GM12875 (cell line): ENCODE results near the gene IVNS1ABP.
"Not testable (repeated sequence)": the region's sequence is repeated elsewhere in the genome, so short reads cannot be mapped to it uniquely, and the experiment has no call there.

ENCODE experiments used
- H3K4me3 ChIP-seq: one replicate; pipeline ENCODE4 v1.5.1; 2011; ENCODE audit warnings: low read depth, low read length, control low read depth
- CTCF ChIP-seq: IDR thresholded peaks from 2 replicates; pipeline ENCODE4 v1.5.1; 2011; ENCODE audit warnings: low read depth, mild to moderate bottlenecking, control low read depth, inconsistent platforms, low read length, moderate library complexity, borderline replicate concordance; ENCODE audit not compliant: insufficient read depth

The IVNS1ABP gene

GRCh38 chr1:185317034-185317885 is at the start of gene IVNS1ABP:
TSS of gene IVNS1ABP (minus strand) at chr1:185317243. CDS start at chr1:185309493, 7,750 bp downstream.
- peak; percentile 56 for TF ChIP-seq CTCF
- H3K4me3 ChIP-seq: peak within 1 kb of the TSS; percentile 85

- H3K4me3 ChIP-seq: no peak overlapping the region
- TF ChIP-seq CTCF: no peak
Measured at GRCh38 chr1:185365951-185366350, 48.9 kb upstream of the IVNS1ABP start.

- not testable (repeated sequence) for H3K4me3 ChIP-seq
Measured at GRCh38 chr1:185364528-185364927, 47.5 kb upstream of the IVNS1ABP start.

GRCh38 chr1:185363205-185363604 is 46.2 kb upstream of the IVNS1ABP start:
- H3K4me3 ChIP-seq: no peak overlapping the region
- TF ChIP-seq CTCF: no peak

- TF ChIP-seq CTCF: no peak
- no peak overlapping the region for H3K4me3 ChIP-seq
Measured at GRCh38 chr1:185360714-185361113, 43.7 kb upstream of the IVNS1ABP start.

GRCh38 chr1:185358957-185359356 is 41.9 kb upstream of the IVNS1ABP start:
- H3K4me3 ChIP-seq: no peak overlapping the region
- TF ChIP-seq CTCF: no peak

- H3K4me3 ChIP-seq: no peak overlapping the region
- no peak for TF ChIP-seq CTCF
Measured at GRCh38 chr1:185355947-185356346, 38.9 kb upstream of the IVNS1ABP start.
